Measurements from ENCODE around the gene INTS2. TPM values are rescaled to one million over a fixed set of nuclear protein-coding genes. Genes with fewer than 3 reads are reported as not detected.
A peak's percentile ranks its signal among the peaks of the same experiment; 100 is the strongest.

Gene INTS2, protein sequence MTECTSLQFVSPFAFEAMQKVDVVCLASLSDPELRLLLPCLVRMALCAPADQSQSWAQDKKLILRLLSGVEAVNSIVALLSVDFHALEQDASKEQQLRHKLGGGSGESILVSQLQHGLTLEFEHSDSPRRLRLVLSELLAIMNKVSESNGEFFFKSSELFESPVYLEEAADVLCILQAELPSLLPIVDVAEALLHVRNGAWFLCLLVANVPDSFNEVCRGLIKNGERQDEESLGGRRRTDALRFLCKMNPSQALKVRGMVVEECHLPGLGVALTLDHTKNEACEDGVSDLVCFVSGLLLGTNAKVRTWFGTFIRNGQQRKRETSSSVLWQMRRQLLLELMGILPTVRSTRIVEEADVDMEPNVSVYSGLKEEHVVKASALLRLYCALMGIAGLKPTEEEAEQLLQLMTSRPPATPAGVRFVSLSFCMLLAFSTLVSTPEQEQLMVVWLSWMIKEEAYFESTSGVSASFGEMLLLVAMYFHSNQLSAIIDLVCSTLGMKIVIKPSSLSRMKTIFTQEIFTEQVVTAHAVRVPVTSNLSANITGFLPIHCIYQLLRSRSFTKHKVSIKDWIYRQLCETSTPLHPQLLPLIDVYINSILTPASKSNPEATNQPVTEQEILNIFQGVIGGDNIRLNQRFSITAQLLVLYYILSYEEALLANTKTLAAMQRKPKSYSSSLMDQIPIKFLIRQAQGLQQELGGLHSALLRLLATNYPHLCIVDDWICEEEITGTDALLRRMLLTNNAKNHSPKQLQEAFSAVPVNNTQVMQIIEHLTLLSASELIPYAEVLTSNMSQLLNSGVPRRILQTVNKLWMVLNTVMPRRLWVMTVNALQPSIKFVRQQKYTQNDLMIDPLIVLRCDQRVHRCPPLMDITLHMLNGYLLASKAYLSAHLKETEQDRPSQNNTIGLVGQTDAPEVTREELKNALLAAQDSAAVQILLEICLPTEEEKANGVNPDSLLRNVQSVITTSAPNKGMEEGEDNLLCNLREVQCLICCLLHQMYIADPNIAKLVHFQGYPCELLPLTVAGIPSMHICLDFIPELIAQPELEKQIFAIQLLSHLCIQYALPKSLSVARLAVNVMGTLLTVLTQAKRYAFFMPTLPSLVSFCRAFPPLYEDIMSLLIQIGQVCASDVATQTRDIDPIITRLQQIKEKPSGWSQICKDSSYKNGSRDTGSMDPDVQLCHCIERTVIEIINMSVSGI
- total RNA-seq, result 8.9 to 13.1 TPM (median 9.5 TPM) in 3 replicates
- long read RNA-seq, full-length matches to known transcripts, result 8 of 14 reads
- long read RNA-seq, partial matches to known transcripts, result 3 of 14 reads
- long read RNA-seq, other reads (novel, unspliced or antisense), result 3 of 14 reads

DNA sequence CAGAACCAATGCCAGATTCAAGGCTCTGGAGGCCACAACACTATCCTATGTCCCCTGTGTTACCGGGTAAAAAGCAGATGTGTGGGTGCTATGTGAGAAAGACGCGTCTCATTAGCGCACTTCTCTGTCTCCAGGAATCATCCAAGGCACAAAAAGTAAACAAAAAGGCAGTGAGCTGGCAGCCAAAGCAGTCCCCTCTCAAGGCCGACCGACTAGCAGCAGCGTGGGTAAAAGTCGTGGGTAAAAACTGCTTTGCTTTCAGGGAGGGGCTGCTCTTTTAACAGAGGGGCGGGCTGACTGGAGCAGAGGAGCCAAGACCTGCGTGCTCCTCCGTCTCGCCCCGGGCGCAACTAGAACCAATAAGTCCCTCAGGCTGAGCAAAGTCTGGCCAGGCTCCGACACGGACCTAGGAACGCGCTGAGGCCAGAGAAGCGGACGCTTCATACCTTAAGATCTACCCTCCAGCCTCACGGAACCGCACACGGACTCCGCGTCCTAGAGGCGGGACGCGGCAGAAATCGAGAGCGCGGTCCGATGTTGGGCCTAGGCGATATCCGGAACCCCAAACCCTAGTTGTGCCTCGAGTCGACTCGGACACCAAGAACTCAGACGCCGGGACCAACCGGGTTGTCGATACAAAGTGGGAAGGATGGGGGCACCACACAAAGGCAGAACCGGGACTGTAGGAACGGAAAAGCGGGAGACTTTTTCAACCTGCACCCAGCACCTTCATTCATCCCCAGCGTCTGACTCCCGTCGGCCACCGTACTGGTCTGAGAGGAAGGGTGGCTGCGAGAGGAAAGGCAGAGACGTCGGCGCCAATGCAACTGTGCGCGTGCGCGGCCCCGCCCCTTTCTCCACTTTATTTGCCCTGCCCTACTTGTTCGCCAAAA, at the start of gene INTS2:
INTS2 (minus strand) TSS at position 775 of the 893 bp plus-strand sequence. CDS start 1,338 bp downstream, outside the sequence.
- peak; percentile 27 for TF ChIP-seq CTCF (IDR thresholded peaks at IDR 0.05)
- H3K27me3 Mint-ChIP-seq (ENCODE audit: low read depth), result no peaks in the 10 kb centered on the region

GRCh38 chr17:61974115-61974514, 46.3 kb upstream of the INTS2 start:
- Mint-ChIP-seq H3K9me3 (ENCODE audit: low read depth) (no peaks in the 10 kb centered on the region), H3K4me3 (ENCODE audit: unreplicated experiment) (no peak overlapping the region), H3K27me3 (ENCODE audit: low read depth) (no peaks in the 10 kb centered on the region), H3K27ac (ENCODE audit: unreplicated experiment) (no peak overlapping the region), H3K36me3 (ENCODE audit: low read depth) (peaks cover 10% of the 10 kb centered on the region), H3K4me1 (ENCODE audit: low read depth) (no peaks in the 10 kb centered on the region)
- no peak for TF ChIP-seq CTCF (IDR thresholded peaks at IDR 0.05)
- DNase-seq (ENCODE audit: low spot score), result no peak

More for the DNA sequence above, at the start of gene INTS2:
- H3K9me3 Mint-ChIP-seq (ENCODE audit: low read depth), result no peaks in the 10 kb centered on the region
- peak within 1 kb of the TSS; percentile 95 for H3K27ac Mint-ChIP-seq (ENCODE audit: unreplicated experiment)
- H3K36me3 Mint-ChIP-seq (ENCODE audit: low read depth), result peaks cover 3% of the 10 kb centered on the region
- DNase-seq (ENCODE audit: low spot score), result peak; percentile 98
- peaks cover 19% of the 10 kb centered on the region for H3K4me1 Mint-ChIP-seq (ENCODE audit: low read depth)
- peak within 1 kb of the TSS; percentile 79 for H3K4me3 Mint-ChIP-seq (ENCODE audit: unreplicated experiment)

DNA sequence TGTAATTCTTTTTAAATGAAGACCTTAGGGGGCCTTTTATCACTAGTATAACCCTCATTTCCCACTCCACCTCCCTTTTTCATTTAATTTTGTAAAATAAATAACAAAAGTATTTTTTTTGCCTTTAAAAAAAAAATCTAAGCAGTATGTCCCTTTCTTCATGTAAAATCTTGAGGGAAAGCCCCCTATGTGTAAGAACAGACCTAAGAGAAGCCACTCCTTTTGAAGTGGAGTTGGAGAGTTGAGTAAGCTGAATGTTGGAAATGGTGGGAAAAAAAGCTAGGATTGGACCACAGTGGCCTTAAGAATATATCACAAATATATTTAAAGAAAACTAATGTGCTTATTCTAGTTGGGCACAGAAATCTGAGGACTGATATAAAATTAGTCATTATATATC, 44.5 kb upstream of the INTS2 start:
- no peak for DNase-seq (ENCODE audit: low spot score)
- Mint-ChIP-seq H3K27ac (ENCODE audit: unreplicated experiment) (no peak overlapping the region), H3K4me3 (ENCODE audit: unreplicated experiment) (no peak overlapping the region), H3K36me3 (ENCODE audit: low read depth) (peaks cover 9% of the 10 kb centered on the region), H3K4me1 (ENCODE audit: low read depth) (no peaks in the 10 kb centered on the region), H3K9me3 (ENCODE audit: low read depth) (no peaks in the 10 kb centered on the region), H3K27me3 (ENCODE audit: low read depth) (no peaks in the 10 kb centered on the region)
- no peak for TF ChIP-seq CTCF (IDR thresholded peaks at IDR 0.05)

GRCh38 chr17:61970030-61970429, 42.2 kb upstream of the INTS2 start:
- peaks cover 12% of the 10 kb centered on the region for H3K36me3 Mint-ChIP-seq (ENCODE audit: low read depth)
- no peaks in the 10 kb centered on the region for H3K9me3 Mint-ChIP-seq (ENCODE audit: low read depth)
- no peak for DNase-seq (ENCODE audit: low spot score)
- H3K4me1 Mint-ChIP-seq (ENCODE audit: low read depth), result no peaks in the 10 kb centered on the region
- H3K4me3 Mint-ChIP-seq (ENCODE audit: unreplicated experiment), result no peak overlapping the region
- no peak overlapping the region for H3K27ac Mint-ChIP-seq (ENCODE audit: unreplicated experiment)
- H3K27me3 Mint-ChIP-seq (ENCODE audit: low read depth), result no peaks in the 10 kb centered on the region
- no peak for TF ChIP-seq CTCF (IDR thresholded peaks at IDR 0.05)

All from chondrocyte (in vitro differentiated cells).